Measurements from ENCODE around the gene FGB.

FGB gene

DNA sequence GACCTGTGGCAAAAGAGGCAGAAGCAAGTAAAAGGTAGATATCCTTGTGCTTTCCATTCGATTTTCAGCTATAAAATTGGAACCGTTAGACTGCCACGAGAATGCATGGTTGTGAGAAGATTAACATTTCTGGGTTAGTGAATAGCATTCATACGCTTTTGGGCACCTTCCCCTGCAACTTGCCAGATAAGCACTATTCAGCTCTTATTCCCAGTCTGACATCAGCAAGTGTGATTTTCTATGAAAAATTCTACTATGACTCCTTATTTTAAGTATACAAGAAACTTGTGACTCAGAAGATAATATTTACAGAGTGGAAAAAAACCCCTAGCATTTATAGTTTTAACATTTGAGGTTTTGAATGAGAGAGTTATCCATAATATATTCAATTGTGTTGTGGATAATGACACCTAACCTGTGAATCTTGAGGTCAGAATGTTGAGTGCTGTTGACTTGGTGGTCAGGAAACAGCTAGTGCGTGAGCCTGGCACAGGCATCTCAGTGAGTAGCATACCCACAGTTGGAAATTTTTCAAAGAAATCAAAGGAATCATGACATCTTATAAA is 3.9 kb downstream of the FGB start:
- no peak overlapping the region for H3K27ac ChIP-seq
- no peaks in the 10 kb centered on the region for H3K36me3 ChIP-seq
- no peak overlapping the region for H3K4me3 ChIP-seq (ENCODE audit: low read depth, low read length)
- no peak for DNase-seq
- no peaks in the 10 kb centered on the region for H3K9me3 ChIP-seq (ENCODE audit: severe bottlenecking)
- TF ChIP-seq, protein P1, sequence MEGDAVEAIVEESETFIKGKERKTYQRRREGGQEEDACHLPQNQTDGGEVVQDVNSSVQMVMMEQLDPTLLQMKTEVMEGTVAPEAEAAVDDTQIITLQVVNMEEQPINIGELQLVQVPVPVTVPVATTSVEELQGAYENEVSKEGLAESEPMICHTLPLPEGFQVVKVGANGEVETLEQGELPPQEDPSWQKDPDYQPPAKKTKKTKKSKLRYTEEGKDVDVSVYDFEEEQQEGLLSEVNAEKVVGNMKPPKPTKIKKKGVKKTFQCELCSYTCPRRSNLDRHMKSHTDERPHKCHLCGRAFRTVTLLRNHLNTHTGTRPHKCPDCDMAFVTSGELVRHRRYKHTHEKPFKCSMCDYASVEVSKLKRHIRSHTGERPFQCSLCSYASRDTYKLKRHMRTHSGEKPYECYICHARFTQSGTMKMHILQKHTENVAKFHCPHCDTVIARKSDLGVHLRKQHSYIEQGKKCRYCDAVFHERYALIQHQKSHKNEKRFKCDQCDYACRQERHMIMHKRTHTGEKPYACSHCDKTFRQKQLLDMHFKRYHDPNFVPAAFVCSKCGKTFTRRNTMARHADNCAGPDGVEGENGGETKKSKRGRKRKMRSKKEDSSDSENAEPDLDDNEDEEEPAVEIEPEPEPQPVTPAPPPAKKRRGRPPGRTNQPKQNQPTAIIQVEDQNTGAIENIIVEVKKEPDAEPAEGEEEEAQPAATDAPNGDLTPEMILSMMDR (IDR thresholded peaks at IDR 0.05; ENCODE audit: low read depth, low read length): no peak
- H3K27me3 ChIP-seq (ENCODE audit: insufficient read depth, low read depth, severe bottlenecking): no peaks in the 10 kb centered on the region

DNA sequence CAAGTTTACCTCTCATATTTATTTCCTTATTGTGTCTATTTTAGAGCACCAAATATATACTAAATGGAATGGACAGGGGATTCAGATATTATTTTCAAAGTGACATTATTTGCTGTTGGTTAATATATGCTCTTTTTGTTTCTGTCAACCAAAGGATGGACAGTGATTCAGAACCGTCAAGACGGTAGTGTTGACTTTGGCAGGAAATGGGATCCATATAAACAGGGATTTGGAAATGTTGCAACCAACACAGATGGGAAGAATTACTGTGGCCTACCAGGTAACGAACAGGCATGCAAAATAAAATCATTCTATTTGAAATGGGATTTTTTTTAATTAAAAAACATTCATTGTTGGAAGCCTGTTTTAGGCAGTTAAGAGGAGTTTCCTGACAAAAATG is 6.2 kb downstream of the FGB start:
- TF ChIP-seq, protein P1 (IDR thresholded peaks at IDR 0.05; ENCODE audit: low read depth, low read length): no peak
- no peaks in the 10 kb centered on the region for H3K27me3 ChIP-seq (ENCODE audit: insufficient read depth, low read depth, severe bottlenecking)
- no peak overlapping the region for H3K4me3 ChIP-seq (ENCODE audit: low read depth, low read length)
- no peak for DNase-seq
- H3K36me3 ChIP-seq: no peaks in the 10 kb centered on the region
- no peaks in the 10 kb centered on the region for H3K9me3 ChIP-seq (ENCODE audit: severe bottlenecking)
- no peak overlapping the region for H3K27ac ChIP-seq

DNA sequence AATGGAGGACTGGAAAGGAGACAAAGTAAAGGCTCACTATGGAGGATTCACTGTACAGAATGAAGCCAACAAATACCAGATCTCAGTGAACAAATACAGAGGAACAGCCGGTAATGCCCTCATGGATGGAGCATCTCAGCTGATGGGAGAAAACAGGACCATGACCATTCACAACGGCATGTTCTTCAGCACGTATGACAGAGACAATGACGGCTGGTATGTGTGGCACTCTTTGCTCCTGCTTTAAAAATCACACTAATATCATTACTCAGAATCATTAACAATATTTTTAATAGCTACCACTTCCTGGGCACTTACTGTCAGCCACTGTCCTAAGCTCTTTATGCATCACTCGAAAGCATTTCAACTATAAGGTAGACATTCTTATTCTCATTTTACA is 6.8 kb downstream of the FGB start:
- TF ChIP-seq, protein P1 (IDR thresholded peaks at IDR 0.05; ENCODE audit: low read depth, low read length): no peak
- H3K4me3 ChIP-seq (ENCODE audit: low read depth, low read length): no peak overlapping the region
- no peak overlapping the region for H3K27ac ChIP-seq
- no peaks in the 10 kb centered on the region for H3K27me3 ChIP-seq (ENCODE audit: insufficient read depth, low read depth, severe bottlenecking)
- no peaks in the 10 kb centered on the region for H3K36me3 ChIP-seq
- no peak for DNase-seq
- no peaks in the 10 kb centered on the region for H3K9me3 ChIP-seq (ENCODE audit: severe bottlenecking)

DNA sequence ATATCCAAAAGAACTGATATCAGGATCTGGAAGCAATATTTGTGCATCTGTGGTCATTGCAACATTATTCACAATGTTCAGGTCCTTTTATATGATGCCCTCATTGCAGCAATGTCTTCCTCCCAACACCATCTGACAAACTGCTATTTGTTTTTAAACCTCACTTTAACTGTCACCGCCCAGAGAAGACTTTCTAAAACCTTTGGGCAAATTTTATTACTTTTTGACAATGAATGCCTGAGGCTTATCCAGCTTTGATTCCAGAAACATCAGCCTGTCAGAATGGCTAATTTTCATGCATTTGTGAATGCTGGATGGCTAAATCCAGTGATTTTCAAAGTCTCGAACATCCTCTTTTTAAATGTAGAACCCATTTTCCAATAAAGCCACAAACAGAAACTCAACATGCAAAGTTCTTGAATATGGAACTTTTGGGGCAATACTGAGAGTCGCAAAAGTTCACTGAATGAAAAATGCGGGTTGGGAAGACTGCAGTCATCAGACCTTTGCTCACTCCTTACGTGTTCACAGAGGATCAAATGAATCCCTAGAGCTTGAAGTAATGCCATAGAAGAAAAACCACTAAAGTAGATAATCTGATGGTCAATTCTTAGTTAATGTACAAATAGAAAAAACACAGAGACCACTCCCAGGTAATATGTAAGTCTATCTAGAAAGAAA is 10.5 kb downstream of the FGB start:
- Histone ChIP-seq H3K36me3 (no peaks in the 10 kb centered on the region), H3K9me3 (ENCODE audit: severe bottlenecking) (no peaks in the 10 kb centered on the region), H3K4me3 (ENCODE audit: low read depth, low read length) (no peak overlapping the region), H3K27me3 (ENCODE audit: insufficient read depth, low read depth, severe bottlenecking) (no peaks in the 10 kb centered on the region), H3K27ac (no peak overlapping the region)
- no peak for DNase-seq
- TF ChIP-seq, protein P1 (IDR thresholded peaks at IDR 0.05; ENCODE audit: low read depth, low read length): no peak

DNA sequence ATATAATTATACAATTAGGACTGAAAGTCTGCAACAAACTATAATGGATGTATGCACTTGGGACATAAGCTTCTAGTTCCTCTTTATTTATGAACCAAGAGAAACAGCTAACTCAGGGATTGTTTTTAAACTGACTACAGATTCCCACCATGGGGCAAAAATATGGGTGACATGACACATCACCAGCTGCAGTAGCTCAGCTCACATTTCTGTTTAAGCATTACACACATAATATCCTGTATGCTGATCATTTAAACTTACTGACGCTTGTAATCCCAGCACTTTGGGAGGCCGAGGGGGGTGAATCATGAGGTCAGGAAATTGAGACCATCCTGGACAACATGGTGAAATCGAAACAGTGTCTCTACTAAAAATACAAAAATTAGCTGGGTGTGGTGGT is 11.5 kb downstream of the FGB start:
- no peak for DNase-seq
- no peak overlapping the region for H3K27ac ChIP-seq
- TF ChIP-seq, protein P1 (IDR thresholded peaks at IDR 0.05; ENCODE audit: low read depth, low read length): no peak
- no peak overlapping the region for H3K4me3 ChIP-seq (ENCODE audit: low read depth, low read length)
- no peaks in the 10 kb centered on the region for H3K27me3 ChIP-seq (ENCODE audit: insufficient read depth, low read depth, severe bottlenecking)
- no peaks in the 10 kb centered on the region for H3K9me3 ChIP-seq (ENCODE audit: severe bottlenecking)
- no peaks in the 10 kb centered on the region for H3K36me3 ChIP-seq

DNA sequence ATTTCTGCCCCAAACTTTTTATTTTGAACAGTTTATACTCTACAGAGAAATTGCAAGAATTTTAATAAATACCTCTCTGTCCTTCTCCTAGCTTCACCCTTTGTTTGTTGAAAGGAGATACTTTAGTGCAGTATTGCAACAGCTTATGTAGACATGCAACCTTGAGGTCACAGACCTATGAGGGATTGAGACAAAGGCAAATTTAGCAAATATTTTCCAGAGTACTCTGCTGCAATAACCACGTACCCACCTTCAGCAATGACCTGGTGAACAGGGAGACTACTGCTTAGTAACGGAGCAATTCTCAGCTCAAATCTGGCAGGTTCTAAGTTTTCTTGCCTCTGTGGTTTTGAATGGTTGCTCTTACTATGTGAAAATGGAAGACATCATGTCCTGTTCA is 14.5 kb downstream of the FGB start:
- H3K27ac ChIP-seq: no peak overlapping the region
- TF ChIP-seq, protein P1 (IDR thresholded peaks at IDR 0.05; ENCODE audit: low read depth, low read length): no peak
- H3K36me3 ChIP-seq: no peaks in the 10 kb centered on the region
- no peaks in the 10 kb centered on the region for H3K9me3 ChIP-seq (ENCODE audit: severe bottlenecking)
- H3K4me3 ChIP-seq (ENCODE audit: low read depth, low read length): no peak overlapping the region
- DNase-seq: no peak
- H3K27me3 ChIP-seq (ENCODE audit: insufficient read depth, low read depth, severe bottlenecking): no peaks in the 10 kb centered on the region

Measured in WERI-Rb-1 (cell line).